ENCODE measurements around the gene MYO1B. TPM values are rescaled to one million over a fixed set of nuclear protein-coding genes. Genes with fewer than 3 reads are reported as not detected.

MYO1B gene
- total RNA-seq, 5 donors from 2014 or later (not counting 1 experiment from before 2014, with no cell fraction given): 0.39 to 1.3 (median 0.73) TPM

- H3K9me3 ChIP-seq: no peaks in the 10 kb centered on the region
- peaks cover 0 to 7% of the 10 kb centered on the region in 2 experiments for H3K27me3 ChIP-seq (replicated peaks in 1 of 2; ENCODE audit: control insufficient read depth in 2 of 2, extremely low read depth in 1 of 2, insufficient read depth in 2 of 2, low read length in 1 of 2)
- Mint-ChIP-seq H3K27me3 (peaks cover 4 to 10% of the 10 kb centered on the region in 2 donors), H3K27ac (no peak overlapping the region), H3K4me3 (no peak overlapping the region), H3K9me3 (no peaks in the 10 kb centered on the region), H3K4me1 (no peaks in the 10 kb centered on the region), H3K36me3 (no peaks in the 10 kb centered on the region)
- H3K4me1 ChIP-seq (ENCODE audit: control insufficient read depth in 1 of 2, extremely low read depth in 1 of 2, insufficient read depth in 2 of 2, low read length in 2 of 2): no peaks in the 10 kb centered on the region
- ChIA-PET POLR2A (no interaction called here), CTCF (no interaction called here)
- ATAC-seq (replicated peaks in 1 of 4) (no peak), DNase-seq (no peak)
- no peak overlapping the region for H3K27ac ChIP-seq (ENCODE audit: low read length)
- no peak overlapping the region for H3K4me3 ChIP-seq (ENCODE audit: control insufficient read depth in 1 of 2, extremely low read depth in 1 of 2, low read length in 1 of 2)
- H3K36me3 ChIP-seq (ENCODE audit: control insufficient read depth in 2 of 2, extremely low read depth in 1 of 2, insufficient read depth in 1 of 2, low read length in 1 of 2): no peaks in the 10 kb centered on the region
- WGBS (ENCODE audit: insufficient coverage): 78% methylated on average over 11 of the region's 14 CpGs
Measured at GRCh38 chr2:191441496-191442214, 196.5 kb downstream of the MYO1B start.

- WGBS (ENCODE audit: insufficient coverage): no CpG with 5 or more reads among the region's 3 CpGs
- ATAC-seq (replicated peaks in 1 of 4) (no peak), DNase-seq (no peak)
- CTCF ChIA-PET: interaction anchor here in 1 of 2 donors (0.7 kb wide), 1 partner anchor 18 kb away, joined by 4 read pairs; no protein-coding TSS in a partner anchor
- no peak overlapping the region for H3K27ac Mint-ChIP-seq
- no peaks in the 10 kb centered on the region for H3K36me3 Mint-ChIP-seq
- H3K4me1 Mint-ChIP-seq: no peaks in the 10 kb centered on the region
- Histone ChIP-seq H3K27ac (ENCODE audit: low read length) (no peak overlapping the region), H3K4me3 (ENCODE audit: control insufficient read depth in 1 of 2, extremely low read depth in 1 of 2, low read length in 1 of 2) (no peak overlapping the region), H3K4me1 (ENCODE audit: control insufficient read depth in 1 of 2, extremely low read depth in 1 of 2, insufficient read depth in 2 of 2, low read length in 2 of 2) (no peaks in the 10 kb centered on the region), H3K27me3 (replicated peaks in 1 of 2; ENCODE audit: control insufficient read depth in 2 of 2, extremely low read depth in 1 of 2, insufficient read depth in 2 of 2, low read length in 1 of 2) (peaks cover 0 to 7% of the 10 kb centered on the region in 2 experiments), H3K9me3 (no peaks in the 10 kb centered on the region), H3K36me3 (ENCODE audit: control insufficient read depth in 2 of 2, extremely low read depth in 1 of 2, insufficient read depth in 1 of 2, low read length in 1 of 2) (no peaks in the 10 kb centered on the region)
- H3K9me3 Mint-ChIP-seq: no peaks in the 10 kb centered on the region
- POLR2A ChIA-PET: no interaction called here
- no peak overlapping the region for H3K4me3 Mint-ChIP-seq
- H3K27me3 Mint-ChIP-seq: peaks cover 4 to 7% of the 10 kb centered on the region in 2 donors
Measured at GRCh38 chr2:191443446-191443845, 198.2 kb downstream of the MYO1B start.

- CTCF ChIA-PET: interaction anchor here in 1 of 2 donors (0.6 kb wide), 1 partner anchor 132 kb away, joined by 3 read pairs; no protein-coding TSS in a partner anchor
- DNase-seq (no peak), ATAC-seq (replicated peaks in 1 of 4) (no peak)
- POLR2A ChIA-PET: interaction anchor here in 1 of 2 donors (0.6 kb wide), 1 partner anchor 19 kb away, joined by 3 read pairs; no protein-coding TSS in a partner anchor
- Histone ChIP-seq H3K36me3 (ENCODE audit: control insufficient read depth in 2 of 2, extremely low read depth in 1 of 2, insufficient read depth in 1 of 2, low read length in 1 of 2) (no peaks in the 10 kb centered on the region), H3K4me1 (ENCODE audit: control insufficient read depth in 1 of 2, extremely low read depth in 1 of 2, insufficient read depth in 2 of 2, low read length in 2 of 2) (no peaks in the 10 kb centered on the region), H3K9me3 (no peaks in the 10 kb centered on the region), H3K4me3 (ENCODE audit: control insufficient read depth in 1 of 2, extremely low read depth in 1 of 2, low read length in 1 of 2) (no peak overlapping the region), H3K27ac (ENCODE audit: low read length) (no peak overlapping the region), H3K27me3 (replicated peaks in 1 of 2; ENCODE audit: control insufficient read depth in 2 of 2, extremely low read depth in 1 of 2, insufficient read depth in 2 of 2, low read length in 1 of 2) (peaks cover 0 to 7% of the 10 kb centered on the region in 2 experiments)
- Mint-ChIP-seq H3K36me3 (no peaks in the 10 kb centered on the region), H3K4me3 (no peak overlapping the region), H3K27me3 (peaks cover 4 to 8% of the 10 kb centered on the region in 2 donors), H3K9me3 (no peaks in the 10 kb centered on the region), H3K27ac (no peak overlapping the region), H3K4me1 (no peaks in the 10 kb centered on the region)
- whole genome bisulfite sequencing (ENCODE audit: insufficient coverage): no CpG with 5 or more reads among the region's 2 CpGs
Measured at GRCh38 chr2:191446910-191447309, 201.7 kb downstream of the MYO1B start.

GRCh38 chr2:191451116-191451515, 205.9 kb downstream of the MYO1B start:
- ATAC-seq (replicated peaks in 1 of 4) (no peak), DNase-seq (no peak)
- Mint-ChIP-seq H3K27ac (no peak overlapping the region), H3K27me3 (peaks cover 3 to 8% of the 10 kb centered on the region in 2 donors), H3K9me3 (no peaks in the 10 kb centered on the region), H3K4me3 (no peak overlapping the region), H3K4me1 (no peaks in the 10 kb centered on the region), H3K36me3 (no peaks in the 10 kb centered on the region)
- ChIA-PET CTCF (interaction anchor here in 1 of 2 donors (0.6 kb wide), 1 partner anchor 282 kb away, joined by 3 read pairs; no protein-coding TSS in a partner anchor), POLR2A (interaction anchor here in 1 of 2 donors (0.6 kb wide), 1 partner anchor 25 kb away, joined by 3 read pairs; no protein-coding TSS in a partner anchor)
- no peaks in the 10 kb centered on the region for H3K4me1 ChIP-seq (ENCODE audit: control insufficient read depth in 1 of 2, extremely low read depth in 1 of 2, insufficient read depth in 2 of 2, low read length in 2 of 2)
- no peak overlapping the region for H3K4me3 ChIP-seq (ENCODE audit: control insufficient read depth in 1 of 2, extremely low read depth in 1 of 2, low read length in 1 of 2)
- peaks cover 0 to 3% of the 10 kb centered on the region in 2 experiments for H3K27me3 ChIP-seq (replicated peaks in 1 of 2; ENCODE audit: control insufficient read depth in 2 of 2, extremely low read depth in 1 of 2, insufficient read depth in 2 of 2, low read length in 1 of 2)
- H3K36me3 ChIP-seq (ENCODE audit: control insufficient read depth in 2 of 2, extremely low read depth in 1 of 2, insufficient read depth in 1 of 2, low read length in 1 of 2): no peaks in the 10 kb centered on the region
- H3K27ac ChIP-seq (ENCODE audit: low read length): no peak overlapping the region
- H3K9me3 ChIP-seq: no peaks in the 10 kb centered on the region
- WGBS (ENCODE audit: insufficient coverage): 100% methylated on average over 1 of the region's 5 CpGs

GRCh38 chr2:191452065-191452464, 206.9 kb downstream of the MYO1B start:
- Mint-ChIP-seq H3K27me3 (peaks cover 3 to 8% of the 10 kb centered on the region in 2 donors), H3K27ac (no peak overlapping the region), H3K4me1 (no peaks in the 10 kb centered on the region), H3K36me3 (no peaks in the 10 kb centered on the region), H3K4me3 (no peak overlapping the region), H3K9me3 (no peaks in the 10 kb centered on the region)
- Histone ChIP-seq H3K9me3 (no peaks in the 10 kb centered on the region), H3K4me1 (ENCODE audit: control insufficient read depth in 1 of 2, extremely low read depth in 1 of 2, insufficient read depth in 2 of 2, low read length in 2 of 2) (no peaks in the 10 kb centered on the region), H3K27me3 (replicated peaks in 1 of 2; ENCODE audit: control insufficient read depth in 2 of 2, extremely low read depth in 1 of 2, insufficient read depth in 2 of 2, low read length in 1 of 2) (peaks cover 0 to 3% of the 10 kb centered on the region in 2 experiments), H3K4me3 (ENCODE audit: control insufficient read depth in 1 of 2, extremely low read depth in 1 of 2, low read length in 1 of 2) (no peak overlapping the region), H3K27ac (ENCODE audit: low read length) (no peak overlapping the region), H3K36me3 (ENCODE audit: control insufficient read depth in 2 of 2, extremely low read depth in 1 of 2, insufficient read depth in 1 of 2, low read length in 1 of 2) (no peaks in the 10 kb centered on the region)
- ChIA-PET CTCF (no interaction called here), POLR2A (no interaction called here)
- no peak for DNase-seq
- no peak for ATAC-seq (replicated peaks in 1 of 4)
- WGBS (ENCODE audit: insufficient coverage): 100% methylated on average over 1 of the region's 3 CpGs

GRCh38 chr2:191453761-191454160, 208.6 kb downstream of the MYO1B start:
- peaks cover 3 to 8% of the 10 kb centered on the region in 2 donors for H3K27me3 Mint-ChIP-seq
- H3K36me3 Mint-ChIP-seq: no peaks in the 10 kb centered on the region
- no peaks in the 10 kb centered on the region for H3K9me3 ChIP-seq
- H3K9me3 Mint-ChIP-seq: peaks cover 0 to 2% (median 0%) of the 10 kb centered on the region in 3 donors
- ChIA-PET POLR2A (no interaction called here), CTCF (no interaction called here)
- H3K27ac Mint-ChIP-seq: no peak overlapping the region
- H3K27ac ChIP-seq (ENCODE audit: low read length): no peak overlapping the region
- H3K27me3 ChIP-seq (replicated peaks in 1 of 2; ENCODE audit: control insufficient read depth in 2 of 2, extremely low read depth in 1 of 2, insufficient read depth in 2 of 2, low read length in 1 of 2): peaks cover 0 to 3% of the 10 kb centered on the region in 2 experiments
- H3K4me3 Mint-ChIP-seq: no peak overlapping the region
- DNase-seq (no peak), ATAC-seq (replicated peaks in 1 of 4) (no peak)
- no peak overlapping the region for H3K4me3 ChIP-seq (ENCODE audit: control insufficient read depth in 1 of 2, extremely low read depth in 1 of 2, low read length in 1 of 2)
- no peaks in the 10 kb centered on the region for H3K36me3 ChIP-seq (ENCODE audit: control insufficient read depth in 2 of 2, extremely low read depth in 1 of 2, insufficient read depth in 1 of 2, low read length in 1 of 2)
- WGBS (ENCODE audit: insufficient coverage): 93% methylated on average over 6 of the region's 6 CpGs
- no peaks in the 10 kb centered on the region for H3K4me1 Mint-ChIP-seq
- H3K4me1 ChIP-seq (ENCODE audit: control insufficient read depth in 1 of 2, extremely low read depth in 1 of 2, insufficient read depth in 2 of 2, low read length in 2 of 2): no peaks in the 10 kb centered on the region
